Epithelial cell of proximal tubule (primary cell): Measurements from ENCODE around the gene HOXC13. TPM values are rescaled to one million over a fixed set of nuclear protein-coding genes. Genes with fewer than 3 reads are reported as not detected.
A peak's percentile ranks its signal among the peaks of the same experiment; 100 is the strongest.

Experiments used
- DNase-seq: peaks from one replicate; pipeline ENCODE4 v3.0.0-alpha.2; 2011; ENCODE audit warnings: low read depth
- H3K4me3 ChIP-seq: 2 replicates; pipeline ENCODE4 v1.5.1; 2011; ENCODE audit warnings: low read depth, mild to moderate bottlenecking, low read length
- CTCF ChIP-seq: conservative IDR thresholded peaks from 2 replicates; pipeline ENCODE4 v1.5.1; 2012; ENCODE audit warnings: low read depth, mild to moderate bottlenecking, low read length
- total RNA-seq: library from RNA; depleted of rRNA; stranded (reverse); fragments of >200 nt; gene quantifications from 2 replicates; pipeline ENCODE4 v1.2.3, GENCODE V29; 2015

HOXC13 gene
- total RNA-seq, 1 donor from 2014 or later, result not detected

GRCh38 chr12:53931844-53932581, 6.6 kb upstream of the HOXC13 start:
- TF ChIP-seq CTCF, result no peak
- no peak overlapping the region for H3K4me3 ChIP-seq
- no peak for DNase-seq

DNA sequence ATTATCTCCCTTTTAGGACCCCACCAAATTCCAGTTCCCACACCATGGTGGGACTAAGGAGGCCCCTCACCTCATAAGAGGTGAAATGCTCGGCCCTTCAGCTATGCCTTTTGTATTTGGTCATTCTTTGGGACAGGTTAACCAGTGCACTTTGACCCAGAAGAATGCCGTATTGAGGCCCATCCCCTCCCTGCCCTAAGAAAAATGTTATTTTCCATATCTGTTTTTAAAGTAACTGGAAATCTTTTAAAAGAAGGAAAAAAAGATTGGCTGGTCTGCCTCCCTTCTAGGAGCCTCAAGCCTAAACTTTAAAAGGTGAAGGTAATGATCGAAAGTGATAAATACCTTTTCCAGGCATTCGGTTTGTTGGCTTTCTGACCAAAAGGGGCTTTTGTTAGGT, 5.7 kb upstream of the HOXC13 start:
- no peak overlapping the region for H3K4me3 ChIP-seq
- no peak for TF ChIP-seq CTCF
- DNase-seq, result no peak

DNA sequence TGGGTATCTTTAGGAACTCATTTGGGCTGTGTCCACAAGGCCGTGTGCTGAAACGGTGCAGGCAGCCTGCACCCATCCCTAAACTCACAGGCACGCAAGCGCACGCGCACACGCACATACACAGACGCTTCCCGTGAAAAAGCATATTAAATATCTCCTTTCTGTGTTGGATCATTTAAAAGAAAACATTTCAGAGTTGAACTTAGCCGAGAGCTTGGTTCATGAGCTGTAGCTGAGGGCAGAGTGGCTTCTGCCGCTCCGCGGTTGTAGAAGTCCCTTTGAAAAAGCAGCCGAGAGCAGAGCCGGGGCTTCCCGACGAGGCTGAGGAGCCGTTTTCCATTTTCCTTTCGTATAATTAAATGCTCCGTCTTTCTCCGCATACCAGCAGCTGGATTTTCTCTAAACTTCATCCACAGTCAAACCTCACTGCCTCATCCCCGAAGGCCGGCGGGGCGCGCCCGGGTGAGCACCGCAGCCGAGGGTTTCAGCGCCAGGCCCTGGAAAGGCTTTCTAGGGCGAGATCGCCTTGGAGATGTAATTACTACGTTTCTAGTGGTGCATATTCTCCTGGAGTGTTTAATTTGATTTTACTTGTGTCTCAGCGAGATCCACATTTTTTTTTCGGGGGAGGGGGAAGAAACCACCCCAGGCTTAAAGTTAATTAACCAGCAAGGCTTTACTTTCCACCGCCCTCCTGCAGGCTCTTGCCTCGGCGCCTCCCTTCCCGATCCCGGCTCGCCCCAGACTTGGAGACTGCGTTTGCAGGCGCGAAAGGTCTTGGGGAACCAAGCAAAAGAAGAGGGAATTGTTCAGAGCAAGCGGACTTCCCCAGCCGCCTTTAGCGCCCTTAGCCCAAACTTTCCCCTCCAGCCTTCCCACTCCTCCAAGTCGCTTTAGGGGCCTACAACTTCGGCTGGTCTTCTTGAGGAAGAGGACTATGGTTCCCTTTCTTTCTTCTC, 3.0 kb upstream of the HOXC13 start:
- no peak for DNase-seq
- H3K4me3 ChIP-seq, result no peak overlapping the region
- TF ChIP-seq CTCF, result no peak

DNA sequence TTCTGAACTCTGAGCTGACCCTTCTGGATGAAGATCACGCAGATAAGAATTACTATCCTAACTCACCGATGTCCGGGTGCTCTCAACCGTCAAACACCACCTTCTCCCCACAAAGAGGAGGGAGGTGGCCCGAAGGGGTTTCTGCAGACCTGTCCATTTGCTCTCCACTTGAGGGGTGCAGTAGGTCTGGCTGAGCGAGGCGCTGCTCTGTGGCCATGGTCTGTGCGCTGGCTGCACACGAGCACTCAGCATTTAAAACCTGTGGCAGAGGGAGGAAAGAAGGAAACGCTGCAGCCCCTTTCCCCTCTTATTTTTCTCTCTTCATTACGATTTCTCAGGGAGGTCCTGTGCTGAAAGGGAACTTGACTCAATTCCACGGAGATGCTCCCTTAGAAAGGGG, 1.5 kb upstream of the HOXC13 start:
- TF ChIP-seq CTCF, result no peak
- no peak overlapping the region for H3K4me3 ChIP-seq
- DNase-seq, result no peak

GRCh38 chr12:53937596-53938325, 870 bp upstream of the HOXC13 start:
- DNase-seq, result no peak
- peak overlapping the region; percentile 8 for H3K4me3 ChIP-seq
- no peak for TF ChIP-seq CTCF

DNA sequence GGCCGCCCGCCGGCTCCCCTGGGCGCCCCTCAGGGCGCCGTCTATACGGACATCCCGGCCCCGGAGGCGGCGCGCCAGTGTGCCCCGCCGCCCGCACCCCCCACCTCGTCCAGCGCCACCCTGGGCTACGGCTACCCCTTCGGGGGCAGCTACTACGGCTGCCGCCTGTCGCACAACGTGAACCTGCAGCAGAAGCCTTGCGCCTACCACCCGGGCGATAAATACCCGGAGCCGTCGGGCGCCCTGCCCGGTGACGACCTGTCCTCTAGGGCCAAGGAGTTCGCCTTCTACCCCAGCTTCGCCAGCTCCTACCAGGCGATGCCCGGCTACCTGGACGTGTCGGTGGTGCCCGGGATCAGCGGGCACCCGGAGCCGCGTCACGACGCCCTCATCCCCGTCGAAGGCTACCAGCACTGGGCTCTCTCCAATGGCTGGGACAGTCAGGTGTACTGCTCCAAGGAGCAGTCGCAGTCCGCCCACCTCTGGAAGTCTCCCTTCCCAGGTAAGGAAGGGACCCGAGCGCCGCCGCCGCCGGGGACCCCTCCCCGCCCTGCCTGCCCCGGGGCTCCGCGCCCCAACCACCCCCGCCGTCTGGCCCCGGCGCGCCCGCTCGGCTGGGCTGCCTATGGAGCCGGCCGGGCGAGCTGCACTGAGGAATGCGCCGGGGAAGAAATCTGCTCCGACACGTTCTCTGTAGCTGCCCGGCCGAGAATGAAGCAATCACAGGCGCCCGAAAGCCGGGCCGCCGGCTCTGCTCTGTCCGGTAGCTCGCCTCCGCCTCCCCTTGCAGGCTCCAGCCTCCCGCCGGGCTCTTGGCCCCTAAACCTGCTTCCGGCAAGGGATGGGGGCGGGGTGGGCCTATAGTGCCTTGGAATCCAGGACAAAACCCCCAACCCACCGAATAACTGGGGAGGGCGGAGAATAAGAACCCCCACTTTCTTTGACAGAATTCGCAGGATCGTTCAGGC, 794 bp downstream of the HOXC13 start:
- no peak for TF ChIP-seq CTCF
- no peak overlapping the region for H3K4me3 ChIP-seq
- no peak for DNase-seq
